GM18511 (cell line): ENCODE data around the gene NPB.

ENCODE experiments used
- ATAC-seq: cut with Tn5 transposase; IDR thresholded peaks from one replicate; pipeline ENCODE4 v1.9.1; 2021; ENCODE audit warnings: mild to moderate bottlenecking, moderate library complexity; ENCODE audit not compliant: unreplicated experiment

The NPB gene

DNA sequence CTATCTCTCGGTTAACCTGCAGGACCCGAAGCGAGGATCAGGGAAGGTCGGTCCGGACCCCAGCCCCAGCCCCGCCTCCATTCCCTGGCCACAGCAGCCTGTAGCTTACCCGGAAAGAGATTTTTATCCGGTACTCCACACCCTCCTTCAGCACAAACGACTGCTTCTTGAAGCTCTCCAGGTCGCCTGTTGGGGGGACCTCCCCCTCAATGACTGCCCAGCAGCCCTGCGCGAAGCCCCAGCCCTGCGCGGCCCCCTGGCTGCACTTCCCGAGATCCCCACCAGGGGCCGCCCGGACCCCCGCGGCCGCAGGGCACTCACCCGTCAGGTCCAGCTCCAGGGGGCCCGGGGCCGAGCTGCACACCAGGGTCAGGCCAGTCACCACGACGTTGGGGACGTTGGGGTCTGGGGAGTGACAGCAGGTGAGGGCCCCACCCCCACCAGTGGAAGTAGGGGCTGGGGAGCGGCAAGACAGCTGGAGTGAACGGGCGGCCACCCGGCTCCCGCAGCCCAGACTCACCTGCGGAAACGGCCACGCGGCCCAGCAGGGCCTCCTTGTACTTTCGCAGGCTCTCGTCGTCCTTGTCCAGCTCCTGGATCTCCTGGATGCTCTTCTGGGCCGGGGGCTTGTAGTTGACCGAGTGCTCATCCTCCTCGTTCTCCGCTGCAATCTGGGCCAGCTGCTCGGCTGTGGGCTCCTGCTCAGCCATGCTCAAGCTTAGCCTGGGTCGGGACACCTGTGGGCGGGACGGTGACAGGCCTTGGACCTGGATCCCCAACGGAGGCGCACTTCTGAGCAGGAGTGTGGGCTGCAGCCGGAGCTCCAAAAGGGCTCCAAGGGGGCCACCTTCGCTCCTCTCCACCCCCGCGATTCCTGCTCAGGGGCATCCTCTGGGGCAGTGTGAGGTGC lies 32.6 kb upstream of the NPB start:
- ATAC-seq = no peak

- ATAC-seq = peak; percentile 7
These were observed 31.7 kb upstream of the NPB start for GRCh38 chr17:81870131-81870980.

GRCh38 chr17:81870981-81871386 lies 31.1 kb upstream of the NPB start, which contains the start of gene ARHGDIA:
Gene ARHGDIA (minus strand): TSS chr17:81871337. CDS start chr17:81869930, 1,407 bp downstream.
- peak; percentile 19 for ATAC-seq

DNA sequence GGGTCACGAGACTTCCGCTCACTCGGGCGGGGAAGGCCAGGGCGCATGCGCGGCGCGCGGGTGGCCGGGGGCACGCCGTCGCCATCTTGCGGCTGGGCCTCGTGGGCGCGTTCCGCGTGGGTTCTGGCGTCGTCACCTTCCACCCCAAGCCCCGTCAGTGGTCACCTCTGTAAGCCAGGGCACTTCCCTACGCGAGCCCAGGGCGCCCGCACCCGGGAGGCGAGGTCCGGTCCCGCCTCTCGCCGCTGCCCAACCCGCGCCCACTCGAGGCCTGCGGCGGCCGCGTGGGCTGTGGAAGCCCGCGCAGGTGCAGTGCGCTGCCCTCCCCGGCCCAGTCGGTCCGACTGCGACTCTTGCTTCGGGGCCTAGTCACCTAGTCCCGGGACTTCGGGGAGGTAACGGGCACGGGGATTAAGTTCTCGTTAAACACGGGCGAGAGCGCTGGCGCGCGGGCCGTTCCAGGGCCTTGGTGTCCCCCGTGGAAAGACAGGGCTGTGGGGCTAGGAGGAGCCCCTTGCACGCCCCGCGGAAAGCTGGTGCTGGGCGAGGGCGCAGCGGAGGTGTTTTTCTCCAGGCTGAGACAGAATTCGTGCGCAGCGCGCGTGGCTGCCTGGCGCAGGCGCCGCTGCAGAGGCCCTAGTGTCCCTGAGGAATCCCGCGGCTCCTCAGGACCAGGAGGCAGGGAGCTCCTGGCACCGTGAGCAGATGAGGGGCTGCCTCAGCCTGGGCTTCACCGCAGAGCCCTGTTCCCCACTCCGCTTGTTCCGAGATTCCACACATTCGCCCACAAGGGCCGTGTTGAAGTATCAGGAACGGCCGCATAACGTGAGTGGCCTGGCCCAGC lies 30.4 kb upstream of the NPB start:
- peak; percentile 47 for ATAC-seq

GRCh38 chr17:81877569-81877968 lies 24.5 kb upstream of the NPB start:
- no peak for ATAC-seq

DNA sequence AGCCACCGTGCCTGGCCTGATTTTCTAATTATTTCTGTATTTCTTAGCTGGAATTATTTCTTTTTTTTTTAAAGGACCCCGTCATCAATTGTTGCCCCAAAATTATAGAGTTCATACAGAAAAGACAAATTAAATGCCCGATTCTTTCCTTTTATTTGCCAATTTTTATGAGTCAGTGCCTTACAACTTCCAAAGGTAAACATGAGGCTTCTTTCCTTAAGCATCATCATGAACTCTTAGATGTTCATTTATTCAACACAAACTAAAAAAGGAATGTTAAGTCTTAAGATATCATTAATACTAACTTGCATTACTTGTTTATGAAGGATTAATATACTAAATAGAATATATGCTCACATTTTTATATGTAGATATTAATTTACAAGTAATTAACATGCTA lies 23.7 kb upstream of the NPB start:
- no peak for ATAC-seq

DNA sequence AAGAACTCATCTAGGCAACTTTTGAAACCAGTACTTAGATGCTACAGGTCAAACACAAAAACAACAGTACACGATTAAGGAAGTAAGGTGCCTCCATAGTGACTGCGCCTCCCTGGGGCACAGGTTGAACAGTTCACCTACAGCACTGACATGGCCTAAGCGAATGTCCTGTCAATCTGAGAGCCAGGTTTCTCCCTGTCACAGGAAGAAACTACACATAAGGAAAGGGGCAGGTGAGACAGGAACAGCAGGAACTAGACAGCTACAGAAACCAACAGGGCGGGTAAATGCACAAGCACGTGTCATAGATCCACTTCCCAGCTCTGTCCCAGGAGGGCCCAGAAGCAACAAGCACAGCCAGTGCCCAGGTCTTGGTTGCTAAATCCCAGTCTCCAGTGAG lies 22.9 kb upstream of the NPB start:
- ATAC-seq = no peak

- no peak for ATAC-seq
These were observed 17.5 kb upstream of the NPB start for GRCh38 chr17:81884520-81884919.

GRCh38 chr17:81884968-81885367 lies 17.1 kb upstream of the NPB start:
- ATAC-seq = no peak

DNA sequence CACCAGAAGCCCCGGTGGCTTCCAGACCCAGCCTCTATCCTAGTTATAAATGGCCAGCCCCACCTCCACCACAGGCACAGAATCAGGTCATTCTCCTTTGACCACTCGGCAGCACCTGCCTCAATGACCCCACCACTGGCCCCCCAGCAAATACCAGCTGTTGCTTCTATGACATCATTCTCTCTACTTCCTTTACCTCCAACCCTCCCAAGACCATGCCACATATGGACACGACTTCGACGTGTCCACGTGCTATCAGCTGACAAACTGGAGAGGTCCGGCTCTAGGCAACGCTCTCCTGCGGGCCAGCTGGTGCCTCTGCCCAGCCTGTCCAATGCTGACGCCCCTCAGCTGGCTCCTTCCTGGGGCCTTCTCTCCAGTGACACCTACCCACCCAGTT lies 16.6 kb upstream of the NPB start:
- ATAC-seq = no peak

DNA sequence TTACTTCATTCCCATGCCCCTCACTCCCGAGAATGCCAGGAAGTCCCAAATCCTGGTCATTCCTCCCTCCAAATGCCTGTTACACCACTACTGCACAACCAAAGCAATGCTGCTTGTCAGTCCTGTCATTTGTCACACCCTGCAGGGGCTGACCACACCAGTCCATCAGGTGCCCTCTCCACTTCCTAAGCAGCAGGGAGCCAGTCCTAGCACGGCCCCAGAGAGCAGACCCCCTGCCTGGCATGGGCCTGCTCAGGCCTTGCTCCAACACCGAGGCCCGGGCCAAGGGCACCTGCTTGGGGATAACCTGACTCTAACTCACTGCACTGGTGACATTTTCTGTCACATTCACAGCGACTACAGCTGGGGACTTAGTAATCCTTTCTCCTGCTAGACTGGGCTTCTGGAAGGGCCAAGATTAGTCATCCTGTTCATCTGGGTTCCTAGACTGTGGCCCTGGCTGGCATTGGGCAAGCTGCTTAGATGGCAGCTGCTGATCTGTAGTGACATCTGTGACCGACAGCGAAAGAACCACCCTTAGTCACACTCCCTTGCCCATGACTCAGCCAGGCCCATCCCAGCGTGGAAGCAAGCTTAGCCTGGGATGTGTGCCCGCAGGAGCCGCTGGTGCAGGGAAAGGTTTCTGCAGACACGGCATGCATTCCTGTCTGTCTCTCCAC lies 16.0 kb upstream of the NPB start:
- no peak for ATAC-seq

GRCh38 chr17:81888105-81888987 lies 13.7 kb upstream of the NPB start:
- no peak for ATAC-seq

DNA sequence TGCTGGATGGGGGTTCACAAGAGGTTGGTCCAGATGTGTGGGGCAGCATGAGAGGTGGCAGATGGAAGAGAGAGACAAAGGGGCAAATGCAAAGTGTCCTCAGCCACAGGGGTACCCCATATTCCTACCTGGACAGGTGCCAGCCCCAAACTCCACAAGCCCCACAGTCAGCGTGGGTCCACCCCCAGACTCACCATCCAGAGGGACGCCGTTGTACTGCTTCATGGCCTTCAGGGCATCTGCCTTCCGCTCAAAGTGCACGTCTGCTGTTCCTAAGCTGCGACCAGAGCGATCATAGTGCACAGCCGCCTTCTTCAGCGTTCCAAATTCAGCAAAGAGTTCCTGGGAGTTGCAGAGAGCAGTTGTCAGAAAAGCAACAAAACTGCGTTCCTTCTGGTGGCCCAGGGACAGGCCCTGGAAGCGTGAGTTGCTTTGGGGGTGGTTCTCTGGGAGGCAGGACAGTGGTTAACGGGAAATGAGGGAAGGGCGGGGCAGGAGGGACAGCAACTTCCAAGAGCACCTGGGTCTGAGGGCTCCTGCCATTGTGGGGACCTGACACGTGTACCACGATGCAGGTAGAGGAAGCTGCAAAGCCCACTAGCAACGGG lies 12.9 kb upstream of the NPB start:
- ATAC-seq = no peak

DNA sequence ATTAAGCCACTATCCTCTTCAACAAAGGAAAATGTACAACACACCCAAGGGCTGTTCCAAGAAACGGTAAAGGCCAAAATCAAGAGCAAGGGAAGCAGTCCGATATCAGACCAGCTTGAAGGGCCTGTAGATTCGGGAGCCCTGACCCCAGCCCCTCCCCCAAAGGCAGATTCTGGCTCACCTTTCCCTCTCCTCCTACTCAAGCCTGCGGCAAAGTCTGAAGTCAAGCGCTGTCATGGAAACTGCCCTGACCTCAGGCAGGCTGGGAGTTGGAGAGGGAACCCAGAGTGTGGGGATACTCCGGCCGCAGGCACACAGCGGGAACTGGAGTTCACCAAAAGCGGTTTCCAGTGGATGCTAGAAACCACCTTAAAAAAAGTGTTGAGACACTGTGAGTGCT lies 12.4 kb upstream of the NPB start:
- ATAC-seq = no peak

DNA sequence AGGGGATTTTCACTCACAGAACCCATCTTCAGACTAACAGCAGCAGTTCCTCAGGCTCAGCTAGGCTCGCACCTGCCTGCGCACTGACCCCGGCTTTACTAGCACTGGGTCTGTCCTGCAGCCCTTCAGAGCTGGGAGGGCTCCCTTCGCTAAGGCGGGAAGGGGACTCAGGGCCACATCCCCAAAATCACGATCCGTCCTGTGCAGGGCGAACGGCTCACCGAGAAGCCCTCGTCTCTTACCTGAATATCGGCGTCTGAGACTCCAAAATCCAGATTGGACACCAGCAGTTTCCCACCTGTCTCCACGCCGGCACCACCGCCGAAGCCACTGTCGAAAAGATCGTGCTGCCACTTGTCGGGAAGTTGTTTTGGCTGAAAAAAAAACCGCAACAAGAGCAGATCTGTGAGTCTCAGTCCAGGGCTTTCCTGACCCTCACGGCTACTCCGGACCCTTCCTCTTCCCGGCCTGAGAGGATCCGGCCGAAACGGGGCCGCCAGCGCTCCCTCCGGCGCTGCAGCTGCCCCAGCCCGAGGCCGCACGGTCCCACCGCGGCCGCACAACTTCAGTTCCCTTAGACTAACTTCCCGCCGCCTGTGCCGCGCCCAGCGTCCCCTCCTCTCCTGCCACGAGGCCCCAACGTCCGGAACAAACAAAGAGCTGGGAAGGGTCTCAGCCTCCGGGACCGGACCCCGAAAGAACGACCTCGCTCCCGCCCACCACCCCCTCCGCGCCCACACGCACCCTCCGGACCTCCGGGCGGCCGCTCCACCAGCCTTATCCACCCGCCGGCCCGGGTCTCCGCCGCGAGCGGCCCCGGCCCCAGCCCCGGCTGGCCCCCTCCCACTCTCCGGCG lies 11.4 kb upstream of the NPB start:
- no peak for ATAC-seq

DNA sequence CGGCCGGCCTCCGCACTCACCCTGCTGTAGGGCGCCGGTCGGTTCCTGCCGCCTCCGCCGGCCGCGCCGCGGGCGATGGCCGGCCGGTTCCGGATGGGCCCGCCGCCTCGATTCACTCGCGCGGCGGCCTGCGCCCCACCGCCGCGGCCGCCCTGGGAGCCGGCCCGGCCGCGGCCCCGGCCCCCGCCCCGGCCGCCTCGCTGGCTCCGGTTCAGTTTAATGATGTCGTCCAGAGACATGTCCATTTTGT lies 10.8 kb upstream of the NPB start:
- peak; percentile 19 for ATAC-seq

DNA sequence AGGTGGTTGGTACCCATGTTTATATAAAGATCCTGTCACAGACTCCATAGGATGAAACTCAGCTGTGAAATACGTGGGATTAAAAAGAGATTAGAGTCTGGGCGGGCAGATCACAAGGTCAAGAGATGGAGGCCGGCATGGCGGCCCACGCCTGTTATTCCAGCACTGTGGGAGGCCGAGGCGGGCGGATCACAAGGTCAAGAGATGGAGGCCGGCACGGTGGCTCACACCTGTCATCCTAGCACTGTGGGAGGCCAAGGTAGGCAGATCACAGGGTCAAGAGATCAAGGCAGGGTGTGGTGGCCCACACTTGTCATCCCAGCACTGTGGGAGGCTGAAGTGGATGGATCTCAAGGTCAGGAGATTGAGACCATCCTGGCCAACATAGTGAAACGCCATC lies 6.6 kb upstream of the NPB start:
- no peak for ATAC-seq
